Medulla oblongata (tissue), 1 donor: ENCODE data around the gene ZNF143.

ENCODE experiments used
- DNase-seq: peaks from one replicate; pipeline ENCODE4 v3.0.0-alpha.2; 2015; ENCODE audit errors: extremely low spot score

The ZNF143 gene

GRCh38 chr11:9575260-9576240 lies 114.7 kb downstream of the ZNF143 start:
- peak; percentile 21 for DNase-seq

GRCh38 chr11:9576701-9577381 lies 116.0 kb downstream of the ZNF143 start:
- DNase-seq, result no peak

GRCh38 chr11:9577556-9577955 lies 116.7 kb downstream of the ZNF143 start:
- DNase-seq, result no peak
